H1 (cell line): ENCODE results near the gene EXD3. TPM values are rescaled to one million over a fixed set of nuclear protein-coding genes. Genes with fewer than 3 reads are reported as not detected.

Experiments used
- CTCF ChIA-PET: fragments of 300-600 bp; sonication (Branson Sonifier 250); formaldehyde crosslinking; loops from one replicate; lab custom pipeline; 2021; ENCODE audit not compliant: partially characterized antibody; lab: Charles Lee
- POLR2A ChIA-PET: fragments of 300-600 bp; sonication (Branson Sonifier 250); formaldehyde crosslinking; loops from one replicate; lab custom pipeline; 2021; ENCODE audit warnings: inconsistent platforms; ENCODE audit not compliant: partially characterized antibody; lab: Charles Lee
- DNase-seq, 2 experiments: peaks; one replicate each; pipeline versions ENCODE4 v3.0.0 to v3.0.0-alpha.2; 2010 to 2022; ENCODE audit warnings: low spot score in 2 of 2, low read depth in 1 of 2, mixed read lengths in 1 of 2
- FAIRE-seq: peaks from 2 replicates; lab custom pipeline; 2011; peaks lifted over from hg19 to GRCh38; lab: Jason Lieb, UNC
- H2AFZ ChIP-seq: 2 replicates; pipeline ENCODE4 v1.8.1; 2012; ENCODE audit warnings: low read length, inconsistent platforms
- H2AK5ac ChIP-seq: 2 replicates; pipeline ENCODE4 v1.6.1; 2013; ENCODE audit warnings: low read depth, low read length
- H2BK120ac ChIP-seq: replicated peaks from 2 replicates; pipeline ENCODE3; 2013; ENCODE audit warnings: low read depth, low read length, inconsistent platforms
- H2BK12ac ChIP-seq: 2 replicates; pipeline ENCODE4 v1.6.1; 2013; ENCODE audit warnings: low read depth, low read length
- H2BK15ac ChIP-seq: 2 replicates; pipeline ENCODE4 v1.6.1; 2013; ENCODE audit warnings: low read length
- H2BK20ac ChIP-seq: 2 replicates; pipeline ENCODE4 v1.6.1; 2013; ENCODE audit warnings: low read length
- H2BK5ac ChIP-seq: 2 replicates; pipeline ENCODE4 v1.6.1; 2013; ENCODE audit warnings: low read depth, low read length
- H3K14ac ChIP-seq: 2 replicates; pipeline ENCODE4 v1.6.1; 2013; ENCODE audit warnings: inconsistent platforms; ENCODE audit not compliant: insufficient read length
- H3K18ac ChIP-seq: 2 replicates; pipeline ENCODE4 v1.6.1; 2013; ENCODE audit warnings: low read length; ENCODE audit errors: extremely low read depth
- H3K23ac ChIP-seq: 2 replicates; pipeline ENCODE4 v1.6.1; 2013; ENCODE audit warnings: inconsistent platforms; ENCODE audit not compliant: insufficient read length
- H3K23me2 ChIP-seq: 2 replicates; pipeline ENCODE4 v1.6.1; 2013; ENCODE audit warnings: low read depth, low read length
- H3K27ac ChIP-seq: 2 replicates; pipeline ENCODE4 v1.6.1; 2011; ENCODE audit warnings: low read depth, low read length, inconsistent platforms
- H3K27me3 ChIP-seq, 4 experiments: replicated peaks in 1 of 4; 1 replicate in 1 of 4; 2 replicates in 3 of 4; pipeline versions ENCODE4 v1.6.1 to v1.8.1; 2011 to 2013; ENCODE audit warnings: low read length in 3 of 4, mild to moderate bottlenecking in 3 of 4, inconsistent platforms in 2 of 4, mixed read lengths in 2 of 4, moderate library complexity in 1 of 4; ENCODE audit not compliant: control insufficient read depth in 3 of 4, insufficient read depth in 3 of 4; ENCODE audit errors: extremely low read depth in 1 of 4
- H3K36me3 ChIP-seq, 4 experiments: 2 replicates each; pipeline versions ENCODE4 v1.6.1 to v1.8.1; 2011 to 2013; ENCODE audit warnings: mild to moderate bottlenecking in 4 of 4, low read length in 3 of 4, moderate library complexity in 2 of 4, control low read depth in 1 of 4, inconsistent platforms in 1 of 4; ENCODE audit not compliant: insufficient read depth in 4 of 4, control insufficient read depth in 2 of 4
- H3K4ac ChIP-seq: replicated peaks from 2 replicates; pipeline ENCODE3; 2013; ENCODE audit warnings: low read length, low read depth, mixed read lengths, inconsistent platforms; ENCODE audit not compliant: insufficient read length
- H3K4me1 ChIP-seq, 4 experiments: replicated peaks in 1 of 4; 1 replicate in 1 of 4; 2 replicates in 3 of 4; pipeline versions ENCODE4 v1.6.1 to v1.8.1; 2011 to 2013; ENCODE audit warnings: low read length in 3 of 4, inconsistent platforms in 2 of 4, mixed read lengths in 1 of 4; ENCODE audit not compliant: insufficient read depth in 4 of 4, control insufficient read depth in 3 of 4
- H3K4me2 ChIP-seq, 2 experiments: 2 replicates each; pipeline versions ENCODE4 v1.6.1 to v1.8.1; 2011 to 2013; ENCODE audit warnings: low read depth in 2 of 2, low read length in 2 of 2, control low read depth in 1 of 2, inconsistent platforms in 1 of 2, mild to moderate bottlenecking in 1 of 2; ENCODE audit not compliant: insufficient read depth in 1 of 2
- H3K4me3 ChIP-seq, 4 experiments: fragments of 200-600, 300-600 bp in 1 of 4; sonication (generic), shearing (Covaris generic), sonication (Bioruptor Twin) in 1 of 4; 2 replicates each; pipeline versions ENCODE4 v1.5.1 to v1.8.1; 2011 to 2016; ENCODE audit warnings: low read length in 4 of 4, low read depth in 3 of 4, control low read depth in 2 of 4, inconsistent platforms in 2 of 4, mild to moderate bottlenecking in 2 of 4, mixed read lengths in 1 of 4, moderate library complexity in 1 of 4; ENCODE audit not compliant: insufficient read depth in 2 of 4; ENCODE audit errors: extremely low read depth in 1 of 4
- H3K56ac ChIP-seq: replicated peaks from 2 replicates; pipeline ENCODE3; 2013; ENCODE audit warnings: low read depth, mild to moderate bottlenecking, mixed read lengths, low read length, inconsistent platforms; ENCODE audit not compliant: insufficient read length
- H3K79me1 ChIP-seq: 2 replicates; pipeline ENCODE4 v1.6.1; 2013; ENCODE audit warnings: low read depth, low read length, control low read depth
- H3K79me2 ChIP-seq, 2 experiments: 2 replicates each; pipeline versions ENCODE4 v1.6.1 to v1.8.1; 2012 to 2013; ENCODE audit warnings: low read length in 2 of 2, mild to moderate bottlenecking in 2 of 2, inconsistent platforms in 1 of 2; ENCODE audit not compliant: insufficient read depth in 2 of 2, control insufficient read depth in 1 of 2
- H3K9ac ChIP-seq, 4 experiments: replicated peaks in 1 of 4; 1 replicate in 1 of 4; 2 replicates in 3 of 4; pipeline versions ENCODE4 v1.6.1 to v1.8.1; 2011 to 2013; ENCODE audit warnings: low read depth in 3 of 4, low read length in 3 of 4, control low read depth in 2 of 4, mild to moderate bottlenecking in 2 of 4, moderate library complexity in 2 of 4, inconsistent platforms in 1 of 4; ENCODE audit errors: extremely low read depth in 1 of 4
- H3K9me3 ChIP-seq, 2 experiments: 2 replicates each; pipeline versions ENCODE4 v1.6.1 to v1.8.1; 2012 to 2013; ENCODE audit warnings: mild to moderate bottlenecking in 2 of 2, moderate library complexity in 2 of 2, control low read depth in 1 of 2, inconsistent platforms in 1 of 2, low read depth in 1 of 2, low read length in 1 of 2, mixed read lengths in 1 of 2; ENCODE audit not compliant: insufficient read depth in 2 of 2
- H4K20me1 ChIP-seq, 2 experiments: replicated peaks in 1 of 2; 2 replicates each; pipeline versions ENCODE3 to v1.8.1; 2011 to 2013; ENCODE audit warnings: inconsistent platforms in 2 of 2, low read length in 2 of 2, mild to moderate bottlenecking in 1 of 2; ENCODE audit not compliant: insufficient read depth in 2 of 2, control insufficient read depth in 1 of 2
- H4K5ac ChIP-seq: 2 replicates; pipeline ENCODE4 v1.6.1; 2013; ENCODE audit warnings: low read length, low read depth, mixed read lengths, inconsistent platforms; ENCODE audit not compliant: insufficient read length
- H4K8ac ChIP-seq: 2 replicates; pipeline ENCODE4 v1.8.0; 2013; ENCODE audit warnings: mild to moderate bottlenecking, moderate library complexity, low read length, inconsistent platforms; ENCODE audit not compliant: insufficient read depth; ENCODE audit errors: extremely low read depth
- H4K91ac ChIP-seq: replicated peaks from 2 replicates; pipeline ENCODE3; 2013; ENCODE audit warnings: low read length, mixed read lengths, inconsistent platforms; ENCODE audit not compliant: insufficient read length
- ATF3 ChIP-seq: IDR thresholded peaks from 2 replicates; pipeline ENCODE4 v1.6.1; 2011; ENCODE audit warnings: low read depth, mild to moderate bottlenecking, low read length; ENCODE audit not compliant: insufficient read depth
- CBX8 ChIP-seq: fragments of 300-800, 300-1000 bp; sonication (generic); IDR thresholded peaks from 2 replicates; pipeline ENCODE4 v1.7.1; 2016; ENCODE audit warnings: low read depth, low read length, borderline replicate concordance
- CREB1 ChIP-seq: IDR thresholded peaks from 2 replicates; pipeline ENCODE4 v1.6.1; 2012; ENCODE audit warnings: inconsistent platforms
- EGR1 ChIP-seq: IDR thresholded peaks from 2 replicates; pipeline ENCODE4 v1.6.1; 2011; ENCODE audit warnings: low read depth, low read length, borderline replicate concordance
- EP300 ChIP-seq, 2 experiments: IDR thresholded peaks; 1 replicate in 1 of 2; 2 replicates in 1 of 2; pipeline ENCODE4 v1.6.1; 2011 to 2012; ENCODE audit warnings: low read depth in 2 of 2, low read length in 2 of 2, mild to moderate bottlenecking in 2 of 2, borderline replicate concordance in 1 of 2, inconsistent platforms in 1 of 2, moderate library complexity in 1 of 2
- EZH2 ChIP-seq: fragments of 200-600 bp; sonication (generic); IDR thresholded peaks from 2 replicates; pipeline ENCODE4 v1.7.1; 2012; ENCODE audit warnings: low read depth, mild to moderate bottlenecking, moderate library complexity, low read length, inconsistent platforms; ENCODE audit not compliant: severe bottlenecking
- FOSL1 ChIP-seq: IDR thresholded peaks from 2 replicates; pipeline ENCODE4 v1.6.1; 2011; ENCODE audit warnings: mild to moderate bottlenecking, low read depth, low read length, moderate library complexity; ENCODE audit not compliant: insufficient read depth
- RNF2 ChIP-seq: fragments of 200-900, 300-1000 bp; sonication (generic); IDR thresholded peaks from 2 replicates; pipeline ENCODE4 v1.7.1; 2016; ENCODE audit warnings: borderline replicate concordance, low read depth, mild to moderate bottlenecking, antibody characterized with exemption, low read length; ENCODE audit not compliant: poor library complexity, severe bottlenecking; ENCODE audit errors: missing control alignments
- SIX5 ChIP-seq: IDR thresholded peaks from 2 replicates; pipeline ENCODE4 v1.6.1; 2011; ENCODE audit warnings: mild to moderate bottlenecking, low read depth, low read length
- WGBS, 2 experiments: shearing (Covaris generic) in 1 of 2; methylation state at CpG; one replicate each; pipeline versions ENCODE4 v1.1.6 to v1.1.7; 2013 to 2015; ENCODE audit warnings: low lambda C conversion rate in 2 of 2, mixed read lengths in 2 of 2, inconsistent platforms in 1 of 2, low coverage in 1 of 2, missing lambda C conversion rate in 1 of 2; ENCODE audit not compliant: insufficient replicate concordance in 2 of 2, insufficient coverage in 1 of 2, insufficient read length in 1 of 2; ENCODE audit errors: extremely low coverage in 1 of 2, missing lambda C conversion rate in 1 of 2; 5-methylcytosine and 5-hydroxymethylcytosine counted together
- polyA plus RNA-seq, 7 experiments: library from polyadenylated mRNA; depleted of rRNA in 3 of 7; stranded (reverse) in 5 of 7; unstranded in 2 of 7; fragments of >200 nt in 5 of 7; fragments of 200-250 nt in 2 of 7; gene quantifications; 1 replicate in 5 of 7; 2 replicates in 1 of 7; 4 replicates in 1 of 7; pipeline versions ENCODE4 v1.2.1 to v1.2.3, GENCODE V29; 2011 to 2013; ENCODE audit warnings: missing spikeins in 2 of 7, mixed read lengths in 2 of 7
- total RNA-seq: library from RNA; stranded (reverse); fragmentation: NEBNext Ultra II Directional; extraction: Animal tissue kit (Norgen Biotek cat#: 25700); gene quantifications from 2 replicates; pipeline ENCODE4 v1.2.1, GENCODE V29; 2021
- TF ChIP-seq, protein P1 (sequence below): IDR thresholded peaks from 2 replicates; pipeline ENCODE4 v1.6.1; 2012; ENCODE audit warnings: inconsistent platforms

The EXD3 gene
- total and polyA plus RNA-seq, 2 of the 8 experiments (the other 6 are each of a cell fraction or from before 2014, with no cell fraction given), result 7.2 to 9.4 TPM

DNA sequence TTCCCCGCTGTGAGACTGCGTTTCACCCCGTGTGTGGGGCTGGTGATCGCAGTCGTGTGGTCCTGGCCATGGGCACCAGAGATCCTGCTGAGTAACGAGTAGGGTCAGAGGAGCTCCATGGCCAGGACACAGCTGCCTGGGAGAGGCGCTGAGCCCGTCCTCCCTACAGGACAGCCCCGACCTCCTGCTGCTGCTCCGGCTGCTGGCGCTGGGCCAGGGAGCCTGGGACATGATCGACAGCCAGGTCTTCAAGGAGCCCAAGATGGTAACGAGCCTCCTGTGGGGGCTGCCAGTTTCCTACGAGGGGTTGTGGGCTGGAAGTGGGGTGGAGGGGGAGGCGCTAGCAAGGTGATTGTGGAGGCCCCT lies 156.8 kb downstream of the EXD3 start:
- TF ChIP-seq RNF2 (no peak), ATF3 (no peak), CBX8 (no peak), EZH2 (no peak), SIX5 (no peak), EGR1 (no peak), CREB1 (no peak), EP300 (IDR thresholded peaks at IDR 0.05; ENCODE audit: borderline replicate concordance in 1 of 2, low read depth in 2 of 2, low read length in 2 of 2) (no peak), FOSL1 (no peak)
- TF ChIP-seq, protein P1, sequence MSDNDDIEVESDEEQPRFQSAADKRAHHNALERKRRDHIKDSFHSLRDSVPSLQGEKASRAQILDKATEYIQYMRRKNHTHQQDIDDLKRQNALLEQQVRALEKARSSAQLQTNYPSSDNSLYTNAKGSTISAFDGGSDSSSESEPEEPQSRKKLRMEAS, result no peak
- TF ChIP-seq, all 59 proteins: peak for 0
- H3K27me3 ChIP-seq, result no peaks in the 10 kb centered on the region
- H3K9me3 ChIP-seq, result no peaks in the 10 kb centered on the region
- H3K79me2 ChIP-seq, result no peaks in the 10 kb centered on the region
- no peak overlapping the region for H2AFZ ChIP-seq
- no peak overlapping the region for H3K18ac ChIP-seq
- no peak for FAIRE-seq
- no peak overlapping the region for H3K14ac ChIP-seq
- peaks cover 0 to 10% of the 10 kb centered on the region in 2 experiments for H4K20me1 ChIP-seq
- no peak for DNase-seq
- H3K23me2 ChIP-seq, result no peaks in the 10 kb centered on the region
- no peak overlapping the region for H3K23ac ChIP-seq
- H3K4ac ChIP-seq, result no peak overlapping the region
- no peak overlapping the region for H2BK20ac ChIP-seq
- POLR2A ChIA-PET, result interaction anchor here (1.2 to 69.9 kb wide), 3 partner anchors 9 to 137 kb away, joined by 3 to 1462 read pairs (median 1462); partner anchors contain the start of genes CYSRT1, NDOR1, NELFB and RNF208
- no peak overlapping the region for H2BK12ac ChIP-seq
- H2BK15ac ChIP-seq, result no peak overlapping the region
- no peak overlapping the region for H2AK5ac ChIP-seq
- H3K79me1 ChIP-seq, result no peaks in the 10 kb centered on the region
- CTCF ChIA-PET, result interaction anchor here (1.7 to 2.6 kb wide), 5 partner anchors 8 to 30 kb away, joined by 4 to 11 read pairs (median 5); no protein-coding TSS in a partner anchor
- no peak overlapping the region for H4K8ac ChIP-seq
- H3K27ac ChIP-seq, result no peak overlapping the region
- no peak overlapping the region for H3K9ac ChIP-seq
- no peak overlapping the region for H4K5ac ChIP-seq
- H3K36me3 ChIP-seq, result peaks cover 6 to 37% (median 22%) of the 10 kb centered on the region in 4 experiments
- no peak overlapping the region for H2BK120ac ChIP-seq
- no peak overlapping the region for H4K91ac ChIP-seq
- H2BK5ac ChIP-seq, result no peak overlapping the region
- 98% methylated on average over 9 of the region's 15 CpGs; no CpG with 5 or more reads in 1 of the 2 experiments for WGBS, 2 experiments
- no peak overlapping the region for H3K56ac ChIP-seq
- no peak overlapping the region for H3K4me3 ChIP-seq
- H3K4me2 ChIP-seq, result no peak overlapping the region
- no peaks in the 10 kb centered on the region for H3K4me1 ChIP-seq
